ENCODE measurements around the gene GGNBP2. TPM values are rescaled to one million over a fixed set of nuclear protein-coding genes. Genes with fewer than 3 reads are reported as not detected.

The GGNBP2 gene
- polyA plus RNA-seq, 1 of the 3 experiments (the other 2 are of a cell fraction): 79.3 TPM

DNA sequence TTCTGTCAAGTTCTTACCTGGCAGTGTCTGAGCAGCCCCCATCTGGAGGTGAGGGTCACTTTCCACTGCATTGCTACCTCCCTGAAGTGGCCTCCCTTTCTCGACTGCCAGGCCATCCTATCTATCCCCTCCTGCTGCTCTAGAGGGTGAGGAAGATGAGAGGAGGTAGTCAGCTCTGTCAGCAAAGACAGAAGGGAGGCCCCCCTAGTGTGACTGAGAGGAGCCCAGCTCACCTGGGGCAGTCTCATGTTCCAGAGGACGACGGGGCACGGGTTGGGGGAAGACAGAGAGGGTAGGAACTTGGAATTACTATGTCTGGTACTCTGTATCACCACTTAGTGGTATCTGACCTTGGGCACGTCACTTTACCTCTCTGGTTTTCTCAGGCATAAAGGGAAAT is 32.1 kb upstream of the GGNBP2 start:
- Histone ChIP-seq H3K9me2 (no peaks in the 10 kb centered on the region), H3K9ac (no peak overlapping the region), H3K27ac (ENCODE audit: low read depth in 2 of 2, low read length in 1 of 2) (no peak overlapping the region), H3K36me3 (replicated peaks in 1 of 2; ENCODE audit: control insufficient read depth in 1 of 2, insufficient read depth in 2 of 2, low read length in 1 of 2) (peaks cover 14 to 65% of the 10 kb centered on the region in 2 experiments), H3K79me2 (ENCODE audit: insufficient read depth) (no peaks in the 10 kb centered on the region), H3K4me3 (ENCODE audit: low read depth in 2 of 2, low read length in 1 of 2) (no peak overlapping the region), H2AFZ (ENCODE audit: low read depth) (no peak overlapping the region), H4K20me1 (ENCODE audit: insufficient read depth) (no peaks in the 10 kb centered on the region), H3K4me1 (ENCODE audit: control insufficient read depth in 1 of 2, insufficient read depth in 2 of 2, low read depth in 1 of 2, low read length in 1 of 2) (no peaks in the 10 kb centered on the region), H3K9me3 (no peaks in the 10 kb centered on the region), H3K27me3 (ENCODE audit: insufficient read depth) (no peaks in the 10 kb centered on the region), H3K4me2 (no peak overlapping the region), H3F3A (replicated peaks; ENCODE audit: insufficient read depth) (peaks cover 3% of the 10 kb centered on the region)
- 93% methylated on average over 5 of the region's 5 CpGs for WGBS (ENCODE audit: low lambda C conversion rate)
- no peak for DNase-seq
- POLR2A ChIA-PET: interaction anchor here (0.6 kb wide), 1 partner anchor 18 kb away, joined by 5 read pairs; no protein-coding TSS in a partner anchor
- CTCF ChIA-PET: no interaction called here
- TF ChIP-seq TEAD4 (IDR thresholded peaks at IDR 0.05; ENCODE audit: borderline replicate concordance, insufficient read depth) (no peak), ELF1 (IDR thresholded peaks at IDR 0.05) (no peak), MEF2A (IDR thresholded peaks at IDR 0.05; ENCODE audit: borderline replicate concordance, low read depth) (no peak), RCOR1 (IDR thresholded peaks at IDR 0.05; ENCODE audit: low read length) (no peak)

GRCh38 chr17:36514856-36515255 is 29.9 kb upstream of the GGNBP2 start:
- H3K4me1 ChIP-seq (ENCODE audit: control insufficient read depth in 1 of 2, insufficient read depth in 2 of 2, low read depth in 1 of 2, low read length in 1 of 2): no peaks in the 10 kb centered on the region
- H3K27ac ChIP-seq (ENCODE audit: low read depth in 2 of 2, low read length in 1 of 2): no peak overlapping the region
- H2AFZ ChIP-seq (ENCODE audit: low read depth): no peak overlapping the region
- no peaks in the 10 kb centered on the region for H3K9me2 ChIP-seq
- 95% methylated on average over 3 of the region's 3 CpGs for WGBS (ENCODE audit: low lambda C conversion rate)
- peaks cover 3% of the 10 kb centered on the region for H3F3A ChIP-seq (replicated peaks; ENCODE audit: insufficient read depth)
- H3K9me3 ChIP-seq: no peaks in the 10 kb centered on the region
- H3K79me2 ChIP-seq (ENCODE audit: insufficient read depth): no peaks in the 10 kb centered on the region
- H3K9ac ChIP-seq: no peak overlapping the region
- no peaks in the 10 kb centered on the region for H3K27me3 ChIP-seq (ENCODE audit: insufficient read depth)
- H4K20me1 ChIP-seq (ENCODE audit: insufficient read depth): no peaks in the 10 kb centered on the region
- TF ChIP-seq TCF12 (IDR thresholded peaks at IDR 0.05): no peak
- H3K4me3 ChIP-seq (ENCODE audit: low read depth in 2 of 2, low read length in 1 of 2): no peak overlapping the region
- peaks cover 32 to 59% of the 10 kb centered on the region in 2 experiments for H3K36me3 ChIP-seq (replicated peaks in 1 of 2; ENCODE audit: control insufficient read depth in 1 of 2, insufficient read depth in 2 of 2, low read length in 1 of 2)
- H3K4me2 ChIP-seq: no peak overlapping the region
- ChIA-PET CTCF (interaction anchor here (1.6 kb wide), 1 partner anchor 32 kb away, joined by 6 read pairs; no protein-coding TSS in a partner anchor), POLR2A (interaction anchor here (1.0 kb wide), 1 partner anchor 28 kb away, joined by 3 read pairs; the partner anchor contains the start of gene ZNHIT3)
- DNase-seq: no peak

- H3K4me3 ChIP-seq (ENCODE audit: low read depth in 2 of 2, low read length in 1 of 2): no peak overlapping the region
- H3K79me2 ChIP-seq (ENCODE audit: insufficient read depth): no peaks in the 10 kb centered on the region
- H2AFZ ChIP-seq (ENCODE audit: low read depth): no peak overlapping the region
- H4K20me1 ChIP-seq (ENCODE audit: insufficient read depth): no peaks in the 10 kb centered on the region
- ChIA-PET CTCF (interaction anchor here (0.6 to 1.6 kb wide), 2 partner anchors 33 to 925 kb away, joined by 3 to 6 read pairs; no protein-coding TSS in a partner anchor), POLR2A (interaction anchor here (1.0 kb wide), 1 partner anchor 19 kb away, joined by 3 read pairs; the partner anchor contains the start of genes MYO19 and PIGW)
- DNase-seq: no peak
- no peaks in the 10 kb centered on the region for H3K27me3 ChIP-seq (ENCODE audit: insufficient read depth)
- H3K9ac ChIP-seq: no peak overlapping the region
- WGBS (ENCODE audit: low lambda C conversion rate): 68% methylated on average over 1 of the region's 4 CpGs
- H3F3A ChIP-seq (replicated peaks; ENCODE audit: insufficient read depth): peaks cover under 1% of the 10 kb centered on the region
- H3K27ac ChIP-seq (ENCODE audit: low read depth in 2 of 2, low read length in 1 of 2): no peak overlapping the region
- H3K9me3 ChIP-seq: no peaks in the 10 kb centered on the region
- no peak overlapping the region for H3K4me2 ChIP-seq
- TF ChIP-seq EZH2phosphoT487 (IDR thresholded peaks at IDR 0.05; ENCODE audit: borderline replicate concordance, low read depth): no peak
- TF ChIP-seq RXRA (IDR thresholded peaks at IDR 0.05; ENCODE audit: borderline replicate concordance, low read depth): no peak
- no peak for TF ChIP-seq SIN3A (IDR thresholded peaks at IDR 0.05; ENCODE audit: borderline replicate concordance, low read depth, low read length)
- TF ChIP-seq MXI1 (IDR thresholded peaks at IDR 0.05; ENCODE audit: low read depth, low read length): no peak
- TF ChIP-seq, protein P1, sequence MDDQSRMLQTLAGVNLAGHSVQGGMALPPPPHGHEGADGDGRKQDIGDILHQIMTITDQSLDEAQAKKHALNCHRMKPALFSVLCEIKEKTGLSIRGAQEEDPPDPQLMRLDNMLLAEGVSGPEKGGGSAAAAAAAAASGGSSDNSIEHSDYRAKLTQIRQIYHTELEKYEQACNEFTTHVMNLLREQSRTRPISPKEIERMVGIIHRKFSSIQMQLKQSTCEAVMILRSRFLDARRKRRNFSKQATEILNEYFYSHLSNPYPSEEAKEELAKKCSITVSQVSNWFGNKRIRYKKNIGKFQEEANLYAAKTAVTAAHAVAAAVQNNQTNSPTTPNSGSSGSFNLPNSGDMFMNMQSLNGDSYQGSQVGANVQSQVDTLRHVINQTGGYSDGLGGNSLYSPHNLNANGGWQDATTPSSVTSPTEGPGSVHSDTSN (IDR thresholded peaks at IDR 0.05): no peak
- TF ChIP-seq POLR2AphosphoS5 (IDR thresholded peaks at IDR 0.05; ENCODE audit: low read depth, low read length): no peak
- TF ChIP-seq USF1 (IDR thresholded peaks at IDR 0.05; ENCODE audit: borderline replicate concordance, low read depth): no peak
- no peak for TF ChIP-seq GABPA (IDR thresholded peaks at IDR 0.05; ENCODE audit: low read depth)
- TF ChIP-seq TAF1 (IDR thresholded peaks at IDR 0.05; ENCODE audit: borderline replicate concordance, low read depth, low read length): no peak
- no peak for TF ChIP-seq GATA2 (CRISPR knock-in tag; IDR thresholded peaks at IDR 0.05)
- TF ChIP-seq CHD2 (IDR thresholded peaks at IDR 0.05; ENCODE audit: low read length, partially characterized antibody): no peak
- TF ChIP-seq FOXM1 (IDR thresholded peaks at IDR 0.05; ENCODE audit: low read depth): no peak
- TF ChIP-seq RAD21 (IDR thresholded peaks at IDR 0.05; ENCODE audit: low read length): no peak
- TF ChIP-seq IRF3 (IDR thresholded peaks at IDR 0.05; ENCODE audit: low read depth, low read length): no peak
- no peak for TF ChIP-seq TEAD4 (IDR thresholded peaks at IDR 0.05; ENCODE audit: borderline replicate concordance, insufficient read depth)
- no peak for TF ChIP-seq NFIC (IDR thresholded peaks at IDR 0.05; ENCODE audit: borderline replicate concordance)
- H3K36me3 ChIP-seq (replicated peaks in 1 of 2; ENCODE audit: control insufficient read depth in 1 of 2, insufficient read depth in 2 of 2, low read length in 1 of 2): peaks cover 41 to 56% of the 10 kb centered on the region in 2 experiments
- no peaks in the 10 kb centered on the region for H3K4me1 ChIP-seq (ENCODE audit: control insufficient read depth in 1 of 2, insufficient read depth in 2 of 2, low read depth in 1 of 2, low read length in 1 of 2)
- no peaks in the 10 kb centered on the region for H3K9me2 ChIP-seq
Measured at GRCh38 chr17:36515837-36516236, 28.9 kb upstream of the GGNBP2 start.
